ENCODE data around the gene COQ6. TPM values are rescaled to one million over a fixed set of nuclear protein-coding genes. Genes with fewer than 3 reads are reported as not detected.
A peak's percentile ranks its signal among the peaks of the same experiment; 100 is the strongest.
"Not testable (repeated sequence)": the region's sequence is repeated elsewhere in the genome, so short reads cannot be mapped to it uniquely, and the experiment has no call there.

COQ6 gene
- 10 to 100 TPM; 26.1 to 30.5 (median 30.0) TPM for polyA plus RNA-seq (ENCODE audit: insufficient read length in 3 of 3)

GRCh38 chr14:73949752-73950734, at the start of gene COQ6, which contains the start of gene FAM161B:
Gene COQ6 (plus strand): TSS chr14:73950302. CDS start chr14:73950333, 31 bp downstream.
Gene FAM161B (minus strand): TSS chr14:73950094. CDS start chr14:73950026, 68 bp downstream.
- DNase-seq (ENCODE audit: low read depth in 3 of 3, low spot score in 2 of 3), result peak; percentile 94 to 96 (median 96)

GRCh38 chr14:73903028-73903427, 47.1 kb upstream of the COQ6 start:
- DNase-seq (ENCODE audit: low read depth in 3 of 3, low spot score in 2 of 3), result no peak

GRCh38 chr14:73909681-73910080, 40.4 kb upstream of the COQ6 start:
- no peak for DNase-seq (ENCODE audit: low read depth in 3 of 3, low spot score in 2 of 3)

- no peak for DNase-seq (ENCODE audit: low read depth in 3 of 3, low spot score in 2 of 3)
Observed at GRCh38 chr14:73913256-73913655, 36.8 kb upstream of the COQ6 start.

DNA sequence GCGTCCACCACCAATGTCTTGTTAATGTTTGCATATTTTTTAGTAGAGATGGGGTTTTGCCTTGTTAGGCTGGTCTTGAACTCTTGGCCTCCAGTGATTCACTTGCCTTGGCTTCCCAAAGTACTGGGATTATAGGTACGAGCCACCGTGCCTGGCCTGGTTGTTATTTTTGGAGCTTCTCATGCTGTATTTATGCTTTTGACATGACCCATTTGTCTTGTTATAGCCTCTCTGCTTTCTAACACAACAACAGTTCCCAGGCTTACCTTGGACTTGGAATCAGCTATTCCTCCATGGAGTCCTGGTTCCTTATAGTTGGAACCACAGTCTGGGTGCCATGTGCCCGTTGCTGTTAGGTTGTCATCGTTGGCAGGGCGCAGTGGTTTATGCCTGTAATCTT, 33.8 kb upstream of the COQ6 start:
- DNase-seq (ENCODE audit: low read depth in 3 of 3, low spot score in 2 of 3), result no peak

DNA sequence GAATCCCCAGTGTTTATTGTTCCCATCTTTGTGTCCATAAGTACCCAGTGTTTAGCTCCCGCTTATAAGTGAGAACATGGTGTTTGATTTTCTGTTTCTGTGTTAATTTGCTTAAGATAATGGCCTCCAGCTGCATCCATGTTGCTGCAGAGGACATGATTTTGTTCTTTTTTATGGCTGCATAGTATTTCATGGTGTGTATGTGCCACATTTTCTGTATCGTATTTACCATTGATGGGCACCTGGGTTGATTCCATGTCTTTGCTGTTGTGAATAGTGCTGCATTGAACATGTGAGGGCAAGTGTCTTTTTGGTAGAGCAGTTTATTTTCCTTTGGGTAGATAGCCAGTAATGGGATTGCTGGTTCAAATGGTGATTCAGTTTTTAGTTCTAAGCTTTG, 30.6 kb upstream of the COQ6 start:
- not testable (repeated sequence) for DNase-seq (ENCODE audit: low read depth in 3 of 3, low spot score in 2 of 3)

DNA sequence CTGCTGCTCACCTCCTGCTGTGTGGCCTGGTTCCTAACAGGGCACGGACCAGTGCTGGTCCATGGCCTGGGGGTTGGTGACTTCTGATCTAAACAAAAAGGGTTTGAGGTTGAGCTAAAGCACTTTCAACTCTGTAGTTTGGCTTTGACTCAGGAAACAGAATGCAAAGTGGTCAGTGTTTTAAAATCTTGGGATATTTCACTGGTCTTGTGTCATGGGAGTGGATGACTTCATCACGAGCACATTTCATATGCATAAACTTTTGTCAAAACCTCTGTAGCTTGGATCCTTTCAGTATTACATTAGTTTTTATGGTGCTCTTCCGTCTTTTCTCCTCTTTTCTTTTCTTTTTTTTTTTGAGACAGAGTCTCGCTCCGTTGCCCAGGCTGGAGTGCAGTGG, 25.8 kb upstream of the COQ6 start:
- no peak for DNase-seq (ENCODE audit: low read depth in 3 of 3, low spot score in 2 of 3)

DNA sequence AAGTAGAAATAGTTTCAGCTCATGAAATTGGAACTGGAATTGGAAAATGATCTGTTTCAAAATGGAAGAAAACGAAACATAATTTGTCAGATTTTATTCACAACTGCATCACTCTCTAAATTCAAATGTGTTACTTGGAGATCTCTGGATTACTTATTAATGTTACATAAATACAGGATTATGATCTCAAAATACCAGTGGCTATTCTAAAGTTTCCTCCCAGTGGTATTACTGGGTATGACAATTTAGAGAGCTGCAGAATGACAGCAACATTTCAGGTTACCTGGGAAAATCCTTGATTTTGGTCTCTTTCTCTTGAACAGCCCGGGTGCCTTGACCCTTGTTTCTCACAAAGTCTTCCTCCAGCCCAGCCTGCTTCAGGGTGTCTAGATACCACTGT, 14.4 kb upstream of the COQ6 start:
- DNase-seq (ENCODE audit: low read depth in 3 of 3, low spot score in 2 of 3), result no peak

GRCh38 chr14:73936548-73936947, 13.6 kb upstream of the COQ6 start:
- no peak for DNase-seq (ENCODE audit: low read depth in 3 of 3, low spot score in 2 of 3)

DNA sequence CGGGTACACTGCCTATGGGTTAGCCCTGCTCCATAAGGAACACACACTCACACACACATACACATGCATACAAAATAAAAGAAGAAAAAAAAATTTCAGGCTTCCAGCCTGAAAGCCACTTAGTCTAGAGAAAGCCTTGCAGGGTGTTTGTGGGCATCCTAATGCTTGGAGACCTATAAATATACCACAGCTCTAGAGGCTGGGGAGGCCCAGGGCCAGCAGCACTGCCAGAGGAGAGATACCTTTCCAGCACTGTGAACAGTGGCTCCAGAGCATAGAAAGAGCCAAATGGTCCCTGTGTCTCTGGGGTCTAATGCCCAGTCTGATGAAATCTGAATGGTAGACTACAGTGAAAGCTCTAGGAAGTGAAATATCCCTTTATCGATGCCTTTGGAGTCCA, 13.1 kb upstream of the COQ6 start:
- no peak for DNase-seq (ENCODE audit: low read depth in 3 of 3, low spot score in 2 of 3)

DNA sequence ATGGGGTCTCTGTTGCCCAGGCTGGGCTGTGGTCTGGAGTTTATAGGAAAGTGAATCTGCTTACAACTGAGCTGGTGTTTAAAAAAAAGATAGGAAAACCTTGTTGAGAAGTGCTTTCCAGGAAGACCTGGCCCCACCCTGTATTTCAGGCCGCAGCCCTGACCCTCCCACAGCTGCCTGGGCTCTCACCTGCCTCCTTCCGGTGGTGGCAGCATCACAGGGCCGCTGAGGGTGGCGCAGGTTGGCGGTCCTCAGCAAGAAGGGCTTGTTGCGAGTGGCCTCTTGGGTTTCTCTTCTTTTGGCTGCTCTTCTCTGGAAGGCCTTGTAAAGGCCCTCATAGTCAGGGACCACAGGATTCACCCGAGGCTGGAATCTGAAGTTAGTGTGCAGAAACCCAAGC, 7.9 kb upstream of the COQ6 start:
- no peak for DNase-seq (ENCODE audit: low read depth in 3 of 3, low spot score in 2 of 3)

DNA sequence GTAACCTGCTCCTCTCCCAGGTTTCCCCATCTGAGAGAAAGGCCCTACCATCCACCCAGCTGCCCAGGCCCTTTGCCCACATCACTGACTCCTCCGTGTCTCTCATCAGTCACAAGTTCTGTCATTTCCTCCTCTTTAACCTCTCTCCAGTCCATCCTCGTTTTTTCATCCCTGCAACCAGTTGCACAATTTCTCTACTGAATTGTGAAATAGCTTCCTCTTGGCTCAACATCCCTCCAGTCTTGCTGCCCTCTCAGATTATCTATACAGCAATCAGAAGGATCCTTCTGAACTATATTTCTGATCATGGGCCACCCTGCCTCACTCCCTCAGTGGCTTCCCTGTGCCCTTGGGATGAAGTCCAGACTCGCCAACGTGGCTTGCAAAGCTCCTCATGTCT, 7.0 kb upstream of the COQ6 start:
- DNase-seq (ENCODE audit: low read depth in 3 of 3, low spot score in 2 of 3), result no peak

GRCh38 chr14:73944432-73945158, 5.5 kb upstream of the COQ6 start:
- no peak for DNase-seq (ENCODE audit: low read depth in 3 of 3, low spot score in 2 of 3)

DNA sequence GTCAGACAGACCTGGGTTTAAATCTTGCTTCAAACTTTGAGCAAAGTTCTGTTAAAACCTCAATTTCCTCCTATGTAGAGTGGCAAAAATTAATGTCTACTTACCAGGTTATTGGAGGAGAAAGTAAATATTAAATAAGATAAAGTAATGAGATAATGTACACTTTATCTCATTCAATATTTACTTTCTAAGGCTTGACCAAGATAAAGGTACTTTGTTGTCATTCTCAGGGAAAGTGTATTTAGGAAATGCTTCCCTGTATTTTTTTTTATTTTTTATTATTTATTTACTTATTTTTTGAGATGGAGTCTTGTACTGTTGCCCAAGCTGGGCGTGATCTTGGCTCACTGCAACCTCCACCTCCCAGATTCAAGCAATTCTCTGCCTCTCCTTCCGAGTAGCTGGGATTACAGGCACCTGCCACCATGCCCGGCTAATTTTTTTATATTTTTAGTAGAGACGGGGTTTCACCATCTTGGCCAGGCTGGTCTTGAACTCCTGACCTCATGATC, 4.9 kb upstream of the COQ6 start:
- no peak for DNase-seq (ENCODE audit: low read depth in 3 of 3, low spot score in 2 of 3)

- DNase-seq (ENCODE audit: low read depth in 3 of 3, low spot score in 2 of 3), result no peak
Observed at GRCh38 chr14:73953731-73954130, 3.6 kb downstream of the COQ6 start.

DNA sequence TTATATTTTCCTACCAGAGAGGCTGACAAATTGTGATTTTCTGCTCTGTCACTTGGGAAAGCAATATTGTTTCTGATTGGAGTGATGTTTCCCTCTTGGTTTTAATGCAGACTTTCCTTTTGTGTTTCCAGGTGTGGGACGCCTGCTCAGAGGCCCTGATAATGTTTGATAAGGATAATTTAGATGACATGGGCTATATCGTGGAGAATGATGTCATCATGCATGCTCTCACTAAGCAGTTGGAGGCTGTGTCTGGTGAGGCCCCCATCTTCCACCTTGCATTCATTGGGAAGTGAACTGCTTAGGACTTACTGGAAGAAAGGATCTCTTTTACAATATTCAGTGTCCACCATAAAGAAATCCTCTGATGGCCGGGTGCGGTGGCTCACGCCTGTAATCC, 5.6 kb downstream of the COQ6 start:
- no peak for DNase-seq (ENCODE audit: low read depth in 3 of 3, low spot score in 2 of 3)

DNA sequence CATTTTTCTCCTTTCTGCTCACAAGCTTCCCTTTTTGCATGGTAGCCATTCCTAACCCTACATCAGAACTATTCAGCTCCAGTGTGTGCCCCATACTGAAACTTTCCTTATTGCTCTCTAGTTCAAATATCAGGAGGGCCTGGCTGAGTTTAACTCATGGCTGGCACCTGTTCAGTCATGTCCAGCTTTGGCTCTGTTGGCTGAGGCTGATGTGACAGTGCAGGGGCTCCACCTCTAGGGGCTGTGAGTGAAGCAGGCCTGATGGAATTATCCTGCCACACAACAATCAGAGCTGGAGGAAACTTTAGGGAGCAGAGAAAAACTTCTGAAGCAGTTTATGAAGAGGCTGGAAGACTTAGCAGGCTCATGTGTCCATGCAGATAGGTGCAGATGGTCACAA, 8.5 kb downstream of the COQ6 start:
- no peak for DNase-seq (ENCODE audit: low read depth in 3 of 3, low spot score in 2 of 3)

DNA sequence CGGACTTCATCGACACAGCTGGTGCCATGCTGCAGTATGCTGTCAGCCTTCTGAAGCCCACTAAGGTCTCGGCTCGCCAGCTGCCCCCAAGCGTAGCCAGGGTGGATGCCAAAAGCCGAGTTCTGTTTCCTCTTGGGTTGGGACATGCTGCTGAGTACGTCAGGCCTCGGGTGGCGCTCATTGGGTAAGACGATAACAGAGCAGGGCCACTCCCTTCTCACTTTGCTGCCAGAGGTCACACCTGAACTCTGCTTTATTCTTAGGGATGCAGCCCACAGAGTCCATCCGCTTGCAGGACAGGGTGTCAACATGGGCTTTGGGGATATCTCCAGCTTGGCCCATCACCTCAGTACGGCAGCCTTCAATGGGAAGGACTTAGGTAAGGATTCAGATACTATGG, 11.1 kb downstream of the COQ6 start:
- DNase-seq (ENCODE audit: low read depth in 3 of 3, low spot score in 2 of 3), result no peak

DNA sequence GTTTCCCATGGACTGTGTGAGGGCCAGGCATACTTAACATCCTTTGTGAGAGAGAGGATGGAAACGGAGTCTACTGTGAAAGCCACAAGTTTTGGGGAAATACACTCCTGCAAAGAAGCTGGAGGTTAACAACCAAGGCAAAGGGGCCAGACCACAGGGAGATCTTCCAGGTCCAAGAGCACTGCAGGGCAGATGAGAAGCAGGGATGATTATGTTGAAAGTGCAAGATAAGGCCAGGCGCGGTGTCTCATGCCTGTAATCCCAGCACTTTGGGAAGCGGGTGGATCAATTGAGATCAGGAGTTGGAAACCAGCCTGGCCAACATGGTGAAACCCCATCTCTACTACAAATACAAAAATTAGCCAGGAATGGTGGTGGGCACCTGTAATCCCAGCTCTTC, 15.1 kb downstream of the COQ6 start:
- DNase-seq (ENCODE audit: low read depth in 3 of 3, low spot score in 2 of 3), result no peak

GRCh38 chr14:73968885-73969284, 18.8 kb downstream of the COQ6 start:
- DNase-seq (ENCODE audit: low read depth in 3 of 3, low spot score in 2 of 3), result no peak

DNA sequence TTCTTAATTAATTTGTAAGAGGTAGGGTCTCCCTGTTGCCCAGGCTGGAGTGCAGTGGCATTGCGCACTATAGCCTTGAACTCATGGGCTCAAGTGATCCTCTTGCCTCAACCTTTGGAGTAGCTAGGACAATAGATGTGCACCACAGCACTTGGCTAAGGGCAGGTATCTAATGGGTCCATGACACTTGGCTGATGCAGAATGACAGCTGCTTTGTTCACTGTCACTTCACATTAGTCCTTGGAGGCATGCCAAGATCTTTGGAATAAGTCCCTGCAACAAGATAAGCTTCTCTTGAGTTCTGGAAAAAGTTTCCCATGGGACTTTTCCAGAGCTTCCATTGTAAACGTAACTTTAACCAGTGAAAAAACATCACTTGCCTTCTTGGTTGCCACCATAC, 23.4 kb downstream of the COQ6 start:
- DNase-seq (ENCODE audit: low read depth in 3 of 3, low spot score in 2 of 3), result no peak
